GM21529 (cell line): ENCODE results near the gene BRD3OS.

ENCODE experiments used
- ATAC-seq: cut with Tn5 transposase; IDR thresholded peaks from one replicate; pipeline ENCODE4 v1.9.1; 2021; ENCODE audit not compliant: unreplicated experiment

The BRD3OS gene

GRCh38 chr9:134032456-134033222, 7.4 kb downstream of the BRD3OS start:
- ATAC-seq: no peak

- ATAC-seq: no peak
Observed at GRCh38 chr9:134033516-134034214, 8.4 kb downstream of the BRD3OS start.

- ATAC-seq: no peak
Observed at GRCh38 chr9:134034215-134035040, 9.1 kb downstream of the BRD3OS start.

GRCh38 chr9:134035041-134036039, 10.1 kb downstream of the BRD3OS start:
- ATAC-seq: no peak

- ATAC-seq: no peak
Observed at GRCh38 chr9:134036130-134036529, 10.8 kb downstream of the BRD3OS start.

GRCh38 chr9:134037641-134038040, 12.4 kb downstream of the BRD3OS start:
- ATAC-seq: no peak

- ATAC-seq: no peak
Observed at GRCh38 chr9:134039386-134040175, 14.3 kb downstream of the BRD3OS start.

GRCh38 chr9:134040176-134040565, 14.9 kb downstream of the BRD3OS start:
- no peak for ATAC-seq

- no peak for ATAC-seq
Observed at GRCh38 chr9:134040781-134041648, 15.7 kb downstream of the BRD3OS start.

- no peak for ATAC-seq
Observed at GRCh38 chr9:134041649-134041962, 16.3 kb downstream of the BRD3OS start.

GRCh38 chr9:134043531-134043988, 18.3 kb downstream of the BRD3OS start:
- ATAC-seq: no peak

- no peak for ATAC-seq
Observed at GRCh38 chr9:134044944-134045343, 19.7 kb downstream of the BRD3OS start.

- no peak for ATAC-seq
Observed at GRCh38 chr9:134045841-134046544, 20.7 kb downstream of the BRD3OS start.

GRCh38 chr9:134046894-134047681, 21.8 kb downstream of the BRD3OS start:
- ATAC-seq: no peak

- ATAC-seq: no peak
Observed at GRCh38 chr9:134047868-134048581, 22.7 kb downstream of the BRD3OS start.

GRCh38 chr9:134048582-134048968, 23.3 kb downstream of the BRD3OS start:
- ATAC-seq: no peak

GRCh38 chr9:134049236-134049635, 24.0 kb downstream of the BRD3OS start:
- ATAC-seq: no peak
